Keratinocyte (primary cell): ENCODE data around the gene H1-8. TPM values are rescaled to one million over a fixed set of nuclear protein-coding genes. Genes with fewer than 3 reads are reported as not detected.

ENCODE experiments used
- DNase-seq: peaks from one replicate; pipeline ENCODE4 v3.0.0-alpha.2; 2011; ENCODE audit warnings: low read depth, missing footprints, low spot score
- FAIRE-seq: peaks from 2 replicates; lab custom pipeline; 2011; peaks lifted over from hg19 to GRCh38; lab: Jason Lieb, UNC
- H2AFZ ChIP-seq: 2 replicates; pipeline ENCODE4 v1.6.0; 2012; ENCODE audit warnings: low read length, control low read depth, inconsistent platforms; ENCODE audit not compliant: control insufficient read depth
- H3K27ac ChIP-seq: 2 replicates; pipeline ENCODE4 v1.5.1; 2011; ENCODE audit warnings: low read length; ENCODE audit not compliant: control insufficient read depth, insufficient read depth
- H3K27me3 ChIP-seq: 3 replicates; pipeline ENCODE4 v1.6.0; 2011; ENCODE audit warnings: low read length; ENCODE audit not compliant: control insufficient read depth, insufficient read depth; ENCODE audit errors: extremely low read depth
- H3K36me3 ChIP-seq, 2 experiments: 2 replicates in 1 of 2; 3 replicates in 1 of 2; pipeline ENCODE4 v1.5.1; 2011; ENCODE audit warnings: low read length in 2 of 2, mild to moderate bottlenecking in 1 of 2; ENCODE audit not compliant: control insufficient read depth in 2 of 2, insufficient read depth in 2 of 2; ENCODE audit errors: extremely low read depth in 1 of 2
- H3K4me1 ChIP-seq: 3 replicates; pipeline ENCODE4 v1.5.1; 2011; ENCODE audit warnings: low read length; ENCODE audit not compliant: control insufficient read depth, insufficient read depth; ENCODE audit errors: extremely low read depth
- H3K4me2 ChIP-seq: 3 replicates; pipeline ENCODE4 v1.6.0; 2011; ENCODE audit warnings: low read depth, low read length; ENCODE audit not compliant: control insufficient read depth, insufficient read depth; ENCODE audit errors: extremely low read depth
- H3K4me3 ChIP-seq, 3 experiments: fragments of 200-600 bp in 1 of 3; sonication (generic) in 1 of 3; 2 replicates in 2 of 3; 3 replicates in 1 of 3; pipeline ENCODE4 v1.5.1; 2011 to 2016; ENCODE audit warnings: low read length in 3 of 3, mild to moderate bottlenecking in 3 of 3, control low read depth in 2 of 3, inconsistent platforms in 1 of 3, low read depth in 1 of 3, mixed read lengths in 1 of 3, mixed run types in 1 of 3, moderate library complexity in 1 of 3; ENCODE audit not compliant: control insufficient read depth in 2 of 3, insufficient read depth in 2 of 3; ENCODE audit errors: extremely low read depth in 1 of 3
- H3K79me2 ChIP-seq: 2 replicates; pipeline ENCODE4 v1.6.0; 2012; ENCODE audit warnings: low read length; ENCODE audit not compliant: control insufficient read depth, insufficient read depth
- H3K9ac ChIP-seq: 3 replicates; pipeline ENCODE4 v1.6.0; 2011; ENCODE audit warnings: low read length; ENCODE audit not compliant: control insufficient read depth, insufficient read depth; ENCODE audit errors: extremely low read depth
- H3K9me1 ChIP-seq: 3 replicates; pipeline ENCODE4 v1.6.0; 2011; ENCODE audit warnings: low read length; ENCODE audit not compliant: control insufficient read depth, insufficient read depth; ENCODE audit errors: extremely low read depth
- H3K9me3 ChIP-seq: 2 replicates; pipeline ENCODE4 v1.5.1; 2012; ENCODE audit warnings: low read depth, low read length; ENCODE audit not compliant: control insufficient read depth
- H4K20me1 ChIP-seq: 3 replicates; pipeline ENCODE4 v1.6.0; 2011; ENCODE audit warnings: low read length; ENCODE audit not compliant: control insufficient read depth, insufficient read depth; ENCODE audit errors: extremely low read depth
- EZH2 ChIP-seq: IDR thresholded peaks from one replicate; pipeline ENCODE4 v1.6.1; 2012; ENCODE audit warnings: inconsistent platforms, mild to moderate bottlenecking, low read length, moderate library complexity
- dilution Hi-C: fragments of 300-500 bp; cut with MboI; formaldehyde crosslinking; loops from one replicate; pipeline ENCODE4 v1.7.0; 2020; ENCODE audit warnings: low sequenced_read_pairs; ENCODE audit not compliant: extremely low pct_ligation_motif_present
- polyA plus RNA-seq, 5 experiments: library from polyadenylated mRNA; depleted of rRNA in 3 of 5; stranded (reverse) in 3 of 5; stranded (forward) in 1 of 5; unstranded in 1 of 5; fragments of >200 nt; gene quantifications; 1 replicate in 1 of 5; 2 replicates in 3 of 5; 3 replicates in 1 of 5; pipeline versions ENCODE4 v1.2.1 to v1.2.3, GENCODE V29; 2011 to 2012; ENCODE audit warnings: missing spikeins in 2 of 5, low read depth in 1 of 5, low replicate concordance in 1 of 5
- TF ChIP-seq, protein P1 (sequence below), 3 experiments: IDR thresholded peaks in 1 of 3; conservative IDR thresholded peaks in 1 of 3; optimal IDR thresholded peaks in 1 of 3; 2 replicates in 2 of 3; 3 replicates in 1 of 3; pipeline versions ENCODE3 to v1.5.1; 2011; ENCODE audit warnings: low read length in 3 of 3, mild to moderate bottlenecking in 3 of 3, moderate library complexity in 2 of 3, control low read depth in 1 of 3, inconsistent platforms in 1 of 3; ENCODE audit not compliant: insufficient read depth in 2 of 3; ENCODE audit errors: extremely low read depth in 1 of 3

The H1-8 gene
- polyA plus RNA-seq, 1 donor (not counting 4 experiments of a cell fraction or from before 2014, with no cell fraction given): not detected

- H3K27me3 ChIP-seq: no peaks in the 10 kb centered on the region
- no peaks in the 10 kb centered on the region for H4K20me1 ChIP-seq
- no peak overlapping the region for H3K4me3 ChIP-seq
- no peaks in the 10 kb centered on the region for H3K9me3 ChIP-seq
- H3K79me2 ChIP-seq: no peaks in the 10 kb centered on the region
- H3K9ac ChIP-seq: no peak overlapping the region
- no peak overlapping the region for H2AFZ ChIP-seq
- TF ChIP-seq, protein P1, sequence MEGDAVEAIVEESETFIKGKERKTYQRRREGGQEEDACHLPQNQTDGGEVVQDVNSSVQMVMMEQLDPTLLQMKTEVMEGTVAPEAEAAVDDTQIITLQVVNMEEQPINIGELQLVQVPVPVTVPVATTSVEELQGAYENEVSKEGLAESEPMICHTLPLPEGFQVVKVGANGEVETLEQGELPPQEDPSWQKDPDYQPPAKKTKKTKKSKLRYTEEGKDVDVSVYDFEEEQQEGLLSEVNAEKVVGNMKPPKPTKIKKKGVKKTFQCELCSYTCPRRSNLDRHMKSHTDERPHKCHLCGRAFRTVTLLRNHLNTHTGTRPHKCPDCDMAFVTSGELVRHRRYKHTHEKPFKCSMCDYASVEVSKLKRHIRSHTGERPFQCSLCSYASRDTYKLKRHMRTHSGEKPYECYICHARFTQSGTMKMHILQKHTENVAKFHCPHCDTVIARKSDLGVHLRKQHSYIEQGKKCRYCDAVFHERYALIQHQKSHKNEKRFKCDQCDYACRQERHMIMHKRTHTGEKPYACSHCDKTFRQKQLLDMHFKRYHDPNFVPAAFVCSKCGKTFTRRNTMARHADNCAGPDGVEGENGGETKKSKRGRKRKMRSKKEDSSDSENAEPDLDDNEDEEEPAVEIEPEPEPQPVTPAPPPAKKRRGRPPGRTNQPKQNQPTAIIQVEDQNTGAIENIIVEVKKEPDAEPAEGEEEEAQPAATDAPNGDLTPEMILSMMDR (optimal IDR thresholded peaks at IDR 0.05 in 1 of 3, IDR thresholded peaks at IDR 0.05 in 1 of 3, conservative IDR thresholded peaks at IDR 0.05 in 1 of 3; ENCODE audit: extremely low read depth in 1 of 3, insufficient read depth in 2 of 3, low read length in 3 of 3): no peak
- no peaks in the 10 kb centered on the region for H3K9me1 ChIP-seq
- no peaks in the 10 kb centered on the region for H3K4me1 ChIP-seq
- no peak overlapping the region for H3K4me2 ChIP-seq
- FAIRE-seq (no peak), DNase-seq (no peak)
- dilution Hi-C loops: no loop called here
- H3K36me3 ChIP-seq: no peaks in the 10 kb centered on the region
- H3K27ac ChIP-seq: no peak overlapping the region
Observed at GRCh38 chr3:129549805-129550204, 6.8 kb downstream of the H1-8 start.

- Histone ChIP-seq H3K4me1 (no peaks in the 10 kb centered on the region), H3K36me3 (no peaks in the 10 kb centered on the region), H4K20me1 (no peaks in the 10 kb centered on the region), H2AFZ (no peak overlapping the region), H3K9ac (no peak overlapping the region), H3K4me3 (no peak overlapping the region), H3K27ac (no peak overlapping the region), H3K79me2 (no peaks in the 10 kb centered on the region), H3K27me3 (no peaks in the 10 kb centered on the region), H3K4me2 (no peak overlapping the region), H3K9me1 (no peaks in the 10 kb centered on the region), H3K9me3 (no peaks in the 10 kb centered on the region)
- DNase-seq (no peak), FAIRE-seq (no peak)
- dilution Hi-C loops: no loop called here
- TF ChIP-seq, protein P1 (optimal IDR thresholded peaks at IDR 0.05 in 1 of 3, IDR thresholded peaks at IDR 0.05 in 1 of 3, conservative IDR thresholded peaks at IDR 0.05 in 1 of 3; ENCODE audit: extremely low read depth in 1 of 3, insufficient read depth in 2 of 3, low read length in 3 of 3): peak in 1 of 3 experiments; percentile 3
- no peak for TF ChIP-seq EZH2
Observed at GRCh38 chr3:129552287-129553050, 9.5 kb downstream of the H1-8 start.
